DMS53 (cell line): ENCODE data around the gene DMWD.

Experiments used
- DNase-seq: peaks from one replicate; lab custom pipeline; 2025; lab: John Stamatoyannopoulos, UW

Gene DMWD

GRCh38 chr19:45745606-45746005 is 47.0 kb downstream of the DMWD start:
- DNase-seq = no peak

- DNase-seq = no peak
Measured at GRCh38 chr19:45742969-45743368, 49.7 kb downstream of the DMWD start.

- DNase-seq = no peak
Measured at GRCh38 chr19:45739498-45740439, 52.9 kb downstream of the DMWD start.

GRCh38 chr19:45733160-45733810 is 59.4 kb downstream of the DMWD start, which contains the start of gene MEIOSIN:
Gene MEIOSIN (plus strand): TSS chr19:45733439. CDS start chr19:45735377, 1,938 bp downstream.
- DNase-seq = no peak
